ENCODE data around the gene LAMA2. TPM values are rescaled to one million over a fixed set of nuclear protein-coding genes. Genes with fewer than 3 reads are reported as not detected.

Gene LAMA2
- total and polyA plus RNA-seq, 2 experiments from 2014 or later: 13.4 to 78.1 TPM

- no peaks in the 10 kb centered on the region for H3K36me3 ChIP-seq
- no peak for DNase-seq (ENCODE audit: low read depth in 1 of 2, low spot score in 1 of 2)
Observed at GRCh38 chr6:129175066-129175465, 292.1 kb downstream of the LAMA2 start.

GRCh38 chr6:129177801-129178200, 294.9 kb downstream of the LAMA2 start:
- H3K36me3 ChIP-seq: no peaks in the 10 kb centered on the region
- peaks cover 5% of the 10 kb centered on the region for H3K4me1 ChIP-seq (ENCODE audit: low read depth)
- no peak for TF ChIP-seq CTCF (IDR thresholded peaks at IDR 0.05; ENCODE audit: low read depth, low read length)
- DNase-seq (ENCODE audit: low read depth in 1 of 2, low spot score in 1 of 2): no peak
- no peaks in the 10 kb centered on the region for H3K9me3 ChIP-seq (ENCODE audit: low read depth)
- no peak overlapping the region for H3K4me3 ChIP-seq
- H3K27ac ChIP-seq: no peak overlapping the region
- no peaks in the 10 kb centered on the region for H3K27me3 ChIP-seq

More at GRCh38 chr6:129175066-129175465, 292.1 kb downstream of the LAMA2 start:
- no peak for TF ChIP-seq CTCF (IDR thresholded peaks at IDR 0.05; ENCODE audit: low read depth, low read length)
- Histone ChIP-seq H3K4me3 (no peak overlapping the region), H3K9me3 (ENCODE audit: low read depth) (no peaks in the 10 kb centered on the region), H3K27me3 (no peaks in the 10 kb centered on the region), H3K27ac (no peak overlapping the region), H3K4me1 (ENCODE audit: low read depth) (peaks cover 5% of the 10 kb centered on the region)

- no peak overlapping the region for H3K4me3 ChIP-seq
- TF ChIP-seq CTCF (IDR thresholded peaks at IDR 0.05; ENCODE audit: low read depth, low read length): no peak
- H3K27me3 ChIP-seq: no peaks in the 10 kb centered on the region
- no peak for DNase-seq (ENCODE audit: low read depth in 1 of 2, low spot score in 1 of 2)
- H3K36me3 ChIP-seq: no peaks in the 10 kb centered on the region
- H3K9me3 ChIP-seq (ENCODE audit: low read depth): no peaks in the 10 kb centered on the region
- H3K27ac ChIP-seq: no peak overlapping the region
- H3K4me1 ChIP-seq (ENCODE audit: low read depth): peaks cover 5% of the 10 kb centered on the region
Observed at GRCh38 chr6:129179283-129179682, 296.3 kb downstream of the LAMA2 start.

GRCh38 chr6:129181001-129181400, 298.1 kb downstream of the LAMA2 start:
- no peak for TF ChIP-seq CTCF (IDR thresholded peaks at IDR 0.05; ENCODE audit: low read depth, low read length)
- no peaks in the 10 kb centered on the region for H3K27me3 ChIP-seq
- no peaks in the 10 kb centered on the region for H3K36me3 ChIP-seq
- no peak overlapping the region for H3K27ac ChIP-seq
- DNase-seq (ENCODE audit: low read depth in 1 of 2, low spot score in 1 of 2): no peak
- no peak overlapping the region for H3K4me3 ChIP-seq
- H3K9me3 ChIP-seq (ENCODE audit: low read depth): no peaks in the 10 kb centered on the region
- H3K4me1 ChIP-seq (ENCODE audit: low read depth): peaks cover 5% of the 10 kb centered on the region

GRCh38 chr6:129183187-129183591, 300.3 kb downstream of the LAMA2 start:
- H3K4me1 ChIP-seq (ENCODE audit: low read depth): peaks cover 5% of the 10 kb centered on the region
- H3K36me3 ChIP-seq: no peaks in the 10 kb centered on the region
- no peaks in the 10 kb centered on the region for H3K27me3 ChIP-seq
- no peak overlapping the region for H3K27ac ChIP-seq
- DNase-seq (ENCODE audit: low read depth in 1 of 2, low spot score in 1 of 2): no peak
- no peak for TF ChIP-seq CTCF (IDR thresholded peaks at IDR 0.05; ENCODE audit: low read depth, low read length)
- H3K4me3 ChIP-seq: no peak overlapping the region
- H3K9me3 ChIP-seq (ENCODE audit: low read depth): no peaks in the 10 kb centered on the region

All from cardiac muscle cell (in vitro differentiated cells and primary cell).